Activated CD8-positive, alpha-beta T cell treated with anti-CD3 and anti-CD28 coated beads, Interleukin-2, amount 10 ng/mL, durations not matched to agents 7 days and 5 days (primary cell): ENCODE measurements around the gene GLCCI1. TPM values are rescaled to one million over a fixed set of nuclear protein-coding genes. Genes with fewer than 3 reads are reported as not detected.

Experiments used
- ATAC-seq: fragments of 150-1000 bp; cut with Tn5 transposase; one replicate; pipeline ENCODE4 v1.10.0; 2021; ENCODE audit warnings: moderate library complexity
- CTCF ChIA-PET: fragments of 350-600 bp; sonication (Branson Sonifier 250); formaldehyde crosslinking; loops from one replicate; lab custom pipeline; 2021; ENCODE audit warnings: antibody characterized with exemption; lab: Charles Lee
- POLR2A ChIA-PET: fragments of 350-600 bp; sonication (Branson Sonifier 250); formaldehyde crosslinking; loops from one replicate; lab custom pipeline; 2021; ENCODE audit warnings: antibody characterized with exemption; lab: Charles Lee
- DNase-seq: peaks from one replicate; pipeline ENCODE4 v3.0.0-alpha.2; 2020
- H3K27ac Mint-ChIP-seq: one replicate; pipeline ENCODE4 v1.8.0; 2021; ENCODE audit warnings: mild to moderate bottlenecking, mixed read lengths
- H3K27me3 Mint-ChIP-seq: one replicate; pipeline ENCODE4 v1.8.0; 2021; ENCODE audit warnings: low read depth, mixed read lengths
- H3K36me3 Mint-ChIP-seq: one replicate; pipeline ENCODE4 v1.8.0; 2021; ENCODE audit warnings: low read depth, mixed read lengths
- H3K4me1 Mint-ChIP-seq: one replicate; pipeline ENCODE4 v1.8.0; 2021; ENCODE audit warnings: low read depth, mixed read lengths
- H3K4me3 Mint-ChIP-seq: one replicate; pipeline ENCODE4 v1.8.0; 2021; ENCODE audit warnings: mild to moderate bottlenecking, mixed read lengths
- H3K9me3 Mint-ChIP-seq: one replicate; pipeline ENCODE4 v1.8.0; 2022; ENCODE audit warnings: mixed read lengths; ENCODE audit not compliant: insufficient read depth
- total RNA-seq, 2 experiments: library from RNA; stranded (reverse); gene quantifications; one replicate each; pipeline ENCODE4 v1.2.3, GENCODE V29; 2021

GLCCI1 gene
- total RNA-seq, 2 experiments from 2014 or later = 17.5 to 17.7 TPM

- no peak for DNase-seq
- POLR2A ChIA-PET = no interaction called here
Measured at GRCh38 chr7:7972922-7973594, 4.5 kb downstream of the GLCCI1 start.

GRCh38 chr7:7976677-7977076 lies 8.1 kb downstream of the GLCCI1 start:
- H3K36me3 Mint-ChIP-seq = peaks cover 2% of the 10 kb centered on the region
- POLR2A ChIA-PET = interaction anchor here (0.5 to 0.6 kb wide), 3 partner anchors 9 to 193 kb away, joined by 3 to 5 read pairs (median 3); partner anchors contain the start of gene GLCCI1
- CTCF ChIA-PET = interaction anchor here (0.8 to 1.6 kb wide), 3 partner anchors 11 to 214 kb away, joined by 3 to 7 read pairs (median 4); no protein-coding TSS in a partner anchor
- H3K27me3 Mint-ChIP-seq = no peaks in the 10 kb centered on the region
- DNase-seq (no peak), ATAC-seq (no peak)
- peaks cover 18% of the 10 kb centered on the region for H3K4me1 Mint-ChIP-seq
- no peak overlapping the region for H3K27ac Mint-ChIP-seq
- H3K4me3 Mint-ChIP-seq = no peak overlapping the region
- no peaks in the 10 kb centered on the region for H3K9me3 Mint-ChIP-seq

More at GRCh38 chr7:7972922-7973594, 4.5 kb downstream of the GLCCI1 start:
- no peaks in the 10 kb centered on the region for H3K27me3 Mint-ChIP-seq
- H3K9me3 Mint-ChIP-seq = no peaks in the 10 kb centered on the region
- CTCF ChIA-PET = interaction anchor here (0.6 to 1.6 kb wide), 5 partner anchors 28 to 291 kb away, joined by 3 to 6 read pairs (median 3); no protein-coding TSS in a partner anchor
- peaks cover 18% of the 10 kb centered on the region for H3K4me1 Mint-ChIP-seq
- H3K27ac Mint-ChIP-seq = no peak overlapping the region
- peak overlapping the region; percentile 52 for H3K4me3 Mint-ChIP-seq
- ATAC-seq = no peak
- no peaks in the 10 kb centered on the region for H3K36me3 Mint-ChIP-seq

- ChIA-PET POLR2A (interaction anchor here (1.0 kb wide), 1 partner anchor 10 kb away, joined by 3 read pairs; the partner anchor contains the start of gene GLCCI1), CTCF (interaction anchor here (1.5 kb wide), 1 partner anchor 12 kb away, joined by 4 read pairs; no protein-coding TSS in a partner anchor)
- ATAC-seq (no peak), DNase-seq (no peak)
- Mint-ChIP-seq H3K4me3 (no peak overlapping the region), H3K27me3 (no peaks in the 10 kb centered on the region), H3K27ac (no peak overlapping the region), H3K36me3 (peaks cover 2% of the 10 kb centered on the region), H3K4me1 (peaks cover 21% of the 10 kb centered on the region), H3K9me3 (no peaks in the 10 kb centered on the region)
Measured at GRCh38 chr7:7977774-7978173, 9.2 kb downstream of the GLCCI1 start.

- CTCF ChIA-PET = interaction anchor here (0.7 to 0.8 kb wide), 3 partner anchors 9 to 17 kb away, joined by 3 to 4 read pairs (median 3); no protein-coding TSS in a partner anchor
- ATAC-seq (no peak), DNase-seq (no peak)
- no peak overlapping the region for H3K27ac Mint-ChIP-seq
- H3K9me3 Mint-ChIP-seq = no peaks in the 10 kb centered on the region
- peaks cover 16% of the 10 kb centered on the region for H3K4me1 Mint-ChIP-seq
- POLR2A ChIA-PET = no interaction called here
- H3K27me3 Mint-ChIP-seq = no peaks in the 10 kb centered on the region
- H3K4me3 Mint-ChIP-seq = no peak overlapping the region
- peaks cover 2% of the 10 kb centered on the region for H3K36me3 Mint-ChIP-seq
Measured at GRCh38 chr7:7978860-7979259, 10.3 kb downstream of the GLCCI1 start.

GRCh38 chr7:7979558-7979957 lies 11.0 kb downstream of the GLCCI1 start:
- DNase-seq (no peak), ATAC-seq (no peak)
- H3K4me3 Mint-ChIP-seq = no peak overlapping the region
- no peaks in the 10 kb centered on the region for H3K27me3 Mint-ChIP-seq
- CTCF ChIA-PET = interaction anchor here (0.7 to 1.1 kb wide), 3 partner anchors 15 to 210 kb away, joined by 3 to 5 read pairs (median 4); no protein-coding TSS in a partner anchor
- POLR2A ChIA-PET = no interaction called here
- peaks cover 2% of the 10 kb centered on the region for H3K36me3 Mint-ChIP-seq
- peaks cover 16% of the 10 kb centered on the region for H3K4me1 Mint-ChIP-seq
- no peaks in the 10 kb centered on the region for H3K9me3 Mint-ChIP-seq
- no peak overlapping the region for H3K27ac Mint-ChIP-seq

GRCh38 chr7:7980134-7980533 lies 11.5 kb downstream of the GLCCI1 start:
- H3K27ac Mint-ChIP-seq = no peak overlapping the region
- ATAC-seq (no peak), DNase-seq (no peak)
- ChIA-PET CTCF (interaction anchor here (1.1 to 1.7 kb wide), 3 partner anchors 9 to 210 kb away, joined by 3 to 5 read pairs (median 3); no protein-coding TSS in a partner anchor), POLR2A (no interaction called here)
- H3K36me3 Mint-ChIP-seq = peaks cover 2% of the 10 kb centered on the region
- H3K27me3 Mint-ChIP-seq = no peaks in the 10 kb centered on the region
- H3K9me3 Mint-ChIP-seq = no peaks in the 10 kb centered on the region
- no peak overlapping the region for H3K4me3 Mint-ChIP-seq
- H3K4me1 Mint-ChIP-seq = peaks cover 16% of the 10 kb centered on the region

GRCh38 chr7:7982904-7983303 lies 14.3 kb downstream of the GLCCI1 start:
- ATAC-seq (no peak), DNase-seq (no peak)
- CTCF ChIA-PET = no interaction called here
- peaks cover 2% of the 10 kb centered on the region for H3K36me3 Mint-ChIP-seq
- no peaks in the 10 kb centered on the region for H3K27me3 Mint-ChIP-seq
- POLR2A ChIA-PET = no interaction called here
- H3K4me1 Mint-ChIP-seq = peaks cover 3% of the 10 kb centered on the region
- H3K27ac Mint-ChIP-seq = no peak overlapping the region
- H3K9me3 Mint-ChIP-seq = no peaks in the 10 kb centered on the region
- H3K4me3 Mint-ChIP-seq = no peak overlapping the region

GRCh38 chr7:7984424-7984823 lies 15.8 kb downstream of the GLCCI1 start:
- H3K27me3 Mint-ChIP-seq = no peaks in the 10 kb centered on the region
- no peak overlapping the region for H3K4me3 Mint-ChIP-seq
- H3K9me3 Mint-ChIP-seq = no peaks in the 10 kb centered on the region
- ATAC-seq (no peak), DNase-seq (no peak)
- peaks cover 2% of the 10 kb centered on the region for H3K36me3 Mint-ChIP-seq
- H3K27ac Mint-ChIP-seq = no peak overlapping the region
- ChIA-PET CTCF (interaction anchor here (0.9 kb wide), 1 partner anchor 15 kb away, joined by 4 read pairs; no protein-coding TSS in a partner anchor), POLR2A (no interaction called here)
- peaks cover 13% of the 10 kb centered on the region for H3K4me1 Mint-ChIP-seq

GRCh38 chr7:7988706-7989105 lies 20.1 kb downstream of the GLCCI1 start:
- ChIA-PET POLR2A (interaction anchor here (1.8 kb wide), 2 partner anchors 18 to 21 kb away, joined by 7 read pairs; no protein-coding TSS in a partner anchor), CTCF (interaction anchor here (0.9 to 1.9 kb wide), 6 partner anchors 10 to 308 kb away, joined by 3 to 6 read pairs (median 4); partner anchors contain the start of gene GLCCI1)
- Mint-ChIP-seq H3K4me1 (peaks cover 24% of the 10 kb centered on the region), H3K27ac (no peak overlapping the region), H3K27me3 (no peaks in the 10 kb centered on the region), H3K36me3 (peaks cover 11% of the 10 kb centered on the region), H3K4me3 (no peak overlapping the region), H3K9me3 (peaks cover 16% of the 10 kb centered on the region)
- ATAC-seq (no peak), DNase-seq (no peak)

- no peak overlapping the region for H3K27ac Mint-ChIP-seq
- peaks cover 11% of the 10 kb centered on the region for H3K36me3 Mint-ChIP-seq
- no peaks in the 10 kb centered on the region for H3K27me3 Mint-ChIP-seq
- POLR2A ChIA-PET = interaction anchor here (1.8 kb wide), 2 partner anchors 19 to 21 kb away, joined by 7 read pairs; no protein-coding TSS in a partner anchor
- ATAC-seq = no peak
- no peak for DNase-seq
- CTCF ChIA-PET = interaction anchor here (0.8 to 1.9 kb wide), 8 partner anchors 10 to 308 kb away, joined by 3 to 6 read pairs (median 3); partner anchors contain the start of gene GLCCI1
- H3K9me3 Mint-ChIP-seq = peaks cover 16% of the 10 kb centered on the region
- H3K4me3 Mint-ChIP-seq = peak overlapping the region; percentile 56
- peaks cover 24% of the 10 kb centered on the region for H3K4me1 Mint-ChIP-seq
Measured at GRCh38 chr7:7989133-7989532, 20.5 kb downstream of the GLCCI1 start.

GRCh38 chr7:7989616-7990440 lies 21.2 kb downstream of the GLCCI1 start:
- H3K27ac Mint-ChIP-seq = peak overlapping the region; percentile 56
- peak overlapping the region; percentile 56 for H3K4me3 Mint-ChIP-seq
- POLR2A ChIA-PET = interaction anchor here (1.8 kb wide), 2 partner anchors 19 to 22 kb away, joined by 7 read pairs; no protein-coding TSS in a partner anchor
- CTCF ChIA-PET = interaction anchor here (0.8 to 1.9 kb wide), 11 partner anchors 9 to 309 kb away, joined by 3 to 6 read pairs (median 3); partner anchors contain the start of gene GLCCI1
- ATAC-seq (peak; percentile 60), DNase-seq (no peak)
- H3K4me1 Mint-ChIP-seq = peaks cover 24% of the 10 kb centered on the region
- peaks cover 11% of the 10 kb centered on the region for H3K36me3 Mint-ChIP-seq
- H3K27me3 Mint-ChIP-seq = no peaks in the 10 kb centered on the region
- H3K9me3 Mint-ChIP-seq = peaks cover 16% of the 10 kb centered on the region
